ENCODE data around the gene QPRT.

- no peak for TF ChIP-seq SUZ12 (IDR thresholded peaks at IDR 0.05)
- no peak for TF ChIP-seq TARDBP (IDR thresholded peaks at IDR 0.05)
- no peak for TF ChIP-seq FOXA1 (IDR thresholded peaks at IDR 0.05)
- no peak for TF ChIP-seq NFRKB (IDR thresholded peaks at IDR 0.05)
Observed at GRCh38 chr16:29688172-29688571, 9.2 kb downstream of the QPRT start.
